GM19099 (cell line): Measurements from ENCODE around the gene CACUL1.

Experiments used
- POLR2A ChIP-seq: IDR thresholded peaks from 3 replicates; pipeline ENCODE4 v1.6.1; 2011; ENCODE audit warnings: low read depth; ENCODE audit not compliant: insufficient read length; ENCODE audit errors: extremely low read depth

CACUL1 gene

GRCh38 chr10:118642228-118642627, 112.5 kb downstream of the CACUL1 start:
- TF ChIP-seq POLR2A, result no peak

- TF ChIP-seq POLR2A, result no peak
Measured at GRCh38 chr10:118638680-118639079, 116.1 kb downstream of the CACUL1 start.

- no peak for TF ChIP-seq POLR2A
Measured at GRCh38 chr10:118635674-118636402, 118.9 kb downstream of the CACUL1 start.

- TF ChIP-seq POLR2A, result no peak
Measured at GRCh38 chr10:118633786-118634185, 121.0 kb downstream of the CACUL1 start.

GRCh38 chr10:118629211-118629610, 125.6 kb downstream of the CACUL1 start:
- no peak for TF ChIP-seq POLR2A

GRCh38 chr10:118628397-118628796, 126.4 kb downstream of the CACUL1 start:
- TF ChIP-seq POLR2A, result no peak

- TF ChIP-seq POLR2A, result no peak
Measured at GRCh38 chr10:118626953-118627352, 127.8 kb downstream of the CACUL1 start.
